ENCODE data around the gene SATB2.
A peak's percentile ranks its signal among the peaks of the same experiment; 100 is the strongest.

DNA sequence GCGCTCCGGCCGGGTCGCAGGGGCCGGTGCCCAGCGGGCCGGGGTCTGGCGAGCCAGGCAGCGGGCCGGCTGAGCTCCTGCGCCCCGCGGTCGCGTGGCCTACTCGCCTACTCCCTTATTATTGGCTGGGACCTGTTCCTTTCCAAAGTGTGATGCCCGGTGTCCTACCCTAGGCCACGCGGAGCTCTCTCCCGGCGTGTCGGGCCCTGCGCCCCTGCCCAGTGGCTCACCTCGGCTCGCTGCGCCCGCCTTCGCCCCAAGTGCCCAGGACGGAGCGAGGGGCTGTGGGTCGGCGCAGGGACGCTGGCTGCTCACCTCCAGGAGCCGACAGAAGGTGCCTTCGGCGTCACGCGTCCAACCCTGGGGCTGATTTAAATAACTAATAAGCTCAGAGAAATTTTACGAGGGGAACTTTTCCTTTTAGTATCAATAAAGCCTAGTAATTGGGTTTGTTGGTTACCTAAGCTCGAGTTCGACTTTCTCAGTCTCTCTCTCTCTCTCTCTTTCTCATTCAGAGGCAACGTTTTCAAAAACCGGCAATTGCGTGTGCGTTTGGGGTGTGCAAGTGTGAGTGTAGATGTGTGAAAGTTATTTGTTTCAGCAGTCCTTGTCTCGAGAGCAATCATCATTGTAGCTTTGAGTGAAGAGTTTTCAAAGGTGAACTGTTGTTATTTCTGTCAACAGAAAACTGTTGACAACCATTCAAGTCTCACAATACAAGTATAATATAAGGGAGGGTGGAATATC is 7.0 kb upstream of the SATB2 start:
- no peak for TF ChIP-seq NANOG (IDR thresholded peaks at IDR 0.05; ENCODE audit: borderline replicate concordance)
- no peak for TF ChIP-seq JUNB (IDR thresholded peaks at IDR 0.05; ENCODE audit: unreplicated experiment)
- TF ChIP-seq, protein P1, sequence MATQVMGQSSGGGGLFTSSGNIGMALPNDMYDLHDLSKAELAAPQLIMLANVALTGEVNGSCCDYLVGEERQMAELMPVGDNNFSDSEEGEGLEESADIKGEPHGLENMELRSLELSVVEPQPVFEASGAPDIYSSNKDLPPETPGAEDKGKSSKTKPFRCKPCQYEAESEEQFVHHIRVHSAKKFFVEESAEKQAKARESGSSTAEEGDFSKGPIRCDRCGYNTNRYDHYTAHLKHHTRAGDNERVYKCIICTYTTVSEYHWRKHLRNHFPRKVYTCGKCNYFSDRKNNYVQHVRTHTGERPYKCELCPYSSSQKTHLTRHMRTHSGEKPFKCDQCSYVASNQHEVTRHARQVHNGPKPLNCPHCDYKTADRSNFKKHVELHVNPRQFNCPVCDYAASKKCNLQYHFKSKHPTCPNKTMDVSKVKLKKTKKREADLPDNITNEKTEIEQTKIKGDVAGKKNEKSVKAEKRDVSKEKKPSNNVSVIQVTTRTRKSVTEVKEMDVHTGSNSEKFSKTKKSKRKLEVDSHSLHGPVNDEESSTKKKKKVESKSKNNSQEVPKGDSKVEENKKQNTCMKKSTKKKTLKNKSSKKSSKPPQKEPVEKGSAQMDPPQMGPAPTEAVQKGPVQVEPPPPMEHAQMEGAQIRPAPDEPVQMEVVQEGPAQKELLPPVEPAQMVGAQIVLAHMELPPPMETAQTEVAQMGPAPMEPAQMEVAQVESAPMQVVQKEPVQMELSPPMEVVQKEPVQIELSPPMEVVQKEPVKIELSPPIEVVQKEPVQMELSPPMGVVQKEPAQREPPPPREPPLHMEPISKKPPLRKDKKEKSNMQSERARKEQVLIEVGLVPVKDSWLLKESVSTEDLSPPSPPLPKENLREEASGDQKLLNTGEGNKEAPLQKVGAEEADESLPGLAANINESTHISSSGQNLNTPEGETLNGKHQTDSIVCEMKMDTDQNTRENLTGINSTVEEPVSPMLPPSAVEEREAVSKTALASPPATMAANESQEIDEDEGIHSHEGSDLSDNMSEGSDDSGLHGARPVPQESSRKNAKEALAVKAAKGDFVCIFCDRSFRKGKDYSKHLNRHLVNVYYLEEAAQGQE (IDR thresholded peaks at IDR 0.05; ENCODE audit: unreplicated experiment): no peak
- TF ChIP-seq, protein P2, sequence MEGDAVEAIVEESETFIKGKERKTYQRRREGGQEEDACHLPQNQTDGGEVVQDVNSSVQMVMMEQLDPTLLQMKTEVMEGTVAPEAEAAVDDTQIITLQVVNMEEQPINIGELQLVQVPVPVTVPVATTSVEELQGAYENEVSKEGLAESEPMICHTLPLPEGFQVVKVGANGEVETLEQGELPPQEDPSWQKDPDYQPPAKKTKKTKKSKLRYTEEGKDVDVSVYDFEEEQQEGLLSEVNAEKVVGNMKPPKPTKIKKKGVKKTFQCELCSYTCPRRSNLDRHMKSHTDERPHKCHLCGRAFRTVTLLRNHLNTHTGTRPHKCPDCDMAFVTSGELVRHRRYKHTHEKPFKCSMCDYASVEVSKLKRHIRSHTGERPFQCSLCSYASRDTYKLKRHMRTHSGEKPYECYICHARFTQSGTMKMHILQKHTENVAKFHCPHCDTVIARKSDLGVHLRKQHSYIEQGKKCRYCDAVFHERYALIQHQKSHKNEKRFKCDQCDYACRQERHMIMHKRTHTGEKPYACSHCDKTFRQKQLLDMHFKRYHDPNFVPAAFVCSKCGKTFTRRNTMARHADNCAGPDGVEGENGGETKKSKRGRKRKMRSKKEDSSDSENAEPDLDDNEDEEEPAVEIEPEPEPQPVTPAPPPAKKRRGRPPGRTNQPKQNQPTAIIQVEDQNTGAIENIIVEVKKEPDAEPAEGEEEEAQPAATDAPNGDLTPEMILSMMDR (conservative IDR thresholded peaks at IDR 0.05; ENCODE audit: low read depth in 2 of 2): no peak
- TF ChIP-seq EZH2 (IDR thresholded peaks at IDR 0.05; ENCODE audit: low read depth, unreplicated experiment): peak; percentile 99
- TF ChIP-seq, protein P3, sequence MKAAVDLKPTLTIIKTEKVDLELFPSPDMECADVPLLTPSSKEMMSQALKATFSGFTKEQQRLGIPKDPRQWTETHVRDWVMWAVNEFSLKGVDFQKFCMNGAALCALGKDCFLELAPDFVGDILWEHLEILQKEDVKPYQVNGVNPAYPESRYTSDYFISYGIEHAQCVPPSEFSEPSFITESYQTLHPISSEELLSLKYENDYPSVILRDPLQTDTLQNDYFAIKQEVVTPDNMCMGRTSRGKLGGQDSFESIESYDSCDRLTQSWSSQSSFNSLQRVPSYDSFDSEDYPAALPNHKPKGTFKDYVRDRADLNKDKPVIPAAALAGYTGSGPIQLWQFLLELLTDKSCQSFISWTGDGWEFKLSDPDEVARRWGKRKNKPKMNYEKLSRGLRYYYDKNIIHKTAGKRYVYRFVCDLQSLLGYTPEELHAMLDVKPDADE (IDR thresholded peaks at IDR 0.05): no peak
- no peak for TF ChIP-seq POLR2AphosphoS5 (IDR thresholded peaks at IDR 0.05; ENCODE audit: low read depth)
- TF ChIP-seq CREB1 (CRISPR knock-in tag; IDR thresholded peaks at IDR 0.05; ENCODE audit: low read depth): no peak
- TF ChIP-seq ZNF114 (CRISPR knock-in tag; IDR thresholded peaks at IDR 0.05): no peak
- peak; percentile 80 for TF ChIP-seq EZH2phosphoT487 (IDR thresholded peaks at IDR 0.05; ENCODE audit: unreplicated experiment)
- no peak for TF ChIP-seq STAT1 (IDR thresholded peaks at IDR 0.05; ENCODE audit: unreplicated experiment)
- TF ChIP-seq ZNF331 (CRISPR knock-in tag; IDR thresholded peaks at IDR 0.05; ENCODE audit: low read depth): no peak
